PC-9 (cell line): ENCODE data around the gene ERN1. TPM values are rescaled to one million over a fixed set of nuclear protein-coding genes. Genes with fewer than 3 reads are reported as not detected.

ENCODE experiments used
- BruUV-seq: library from RNA; stranded (reverse); fragments of 400-500 nt; replicated peaks from 2 replicates; lab custom pipeline; 2021; lab: Mats Ljungman, UMichigan
- CTCF ChIA-PET: fragments of 300-600 bp; sonication (Branson Sonifier 250); formaldehyde crosslinking; loops from one replicate; lab custom pipeline; 2022; ENCODE audit warnings: antibody characterized with exemption; lab: Charles Lee
- POLR2A ChIA-PET: fragments of 300-600 bp; sonication (Branson Sonifier 250); formaldehyde crosslinking; loops from one replicate; lab custom pipeline; 2022; ENCODE audit warnings: antibody characterized with exemption; ENCODE audit not compliant: unreplicated experiment; lab: Charles Lee
- DNase-seq, 2 experiments: peaks; one replicate each; pipeline versions ENCODE4 v3.0.0 to v3.0.0-alpha.2; 2015 to 2022; ENCODE audit warnings: mixed read lengths in 1 of 2
- H2AFZ ChIP-seq: fragments of 200-600 bp; sonication (generic); 2 replicates; pipeline ENCODE4 v1.8.1; 2017; ENCODE audit warnings: antibody characterized with exemption
- H3F3A ChIP-seq: fragments of 200-600 bp; sonication (generic); 2 replicates; pipeline ENCODE4 v1.8.1; 2017; ENCODE audit warnings: antibody characterized with exemption, mild to moderate bottlenecking, low read depth; ENCODE audit not compliant: insufficient read depth
- H3K27ac ChIP-seq: fragments of 200-600 bp; sonication (generic); 2 replicates; pipeline ENCODE4 v1.6.1; 2016; ENCODE audit warnings: mixed run types
- H3K27me3 ChIP-seq: fragments of 200-600 bp; sonication (generic); 2 replicates; pipeline ENCODE4 v1.6.1; 2016; ENCODE audit warnings: low read depth, mixed run types; ENCODE audit not compliant: insufficient read depth
- H3K36me3 ChIP-seq: fragments of 200-600 bp; sonication (generic); 2 replicates; pipeline ENCODE4 v1.6.1; 2016; ENCODE audit warnings: low read depth, mixed run types
- H3K4me1 ChIP-seq: fragments of 200-600 bp; sonication (generic); replicated peaks from 2 replicates; pipeline ENCODE4 v1.6.1; 2016; ENCODE audit warnings: mixed run types; ENCODE audit not compliant: insufficient read depth
- H3K4me2 ChIP-seq: fragments of 200-600 bp; sonication (generic); 2 replicates; pipeline ENCODE4 v1.6.1; 2017; ENCODE audit warnings: mixed run types
- H3K4me3 ChIP-seq: fragments of 200-600 bp; sonication (generic); 2 replicates; pipeline ENCODE4 v1.6.1; 2016; ENCODE audit warnings: mixed run types
- H3K79me2 ChIP-seq: fragments of 200-600 bp; sonication (generic); 2 replicates; pipeline ENCODE4 v1.6.1; 2017; ENCODE audit warnings: low read depth, mixed run types
- H3K9me2 ChIP-seq: fragments of 200-600 bp; sonication (generic); 2 replicates; pipeline ENCODE4 v1.8.1; 2017; ENCODE audit warnings: mild to moderate bottlenecking; ENCODE audit not compliant: insufficient read depth
- H3K9me3 ChIP-seq: fragments of 200-600 bp; sonication (generic); 2 replicates; pipeline ENCODE4 v1.8.1; 2016; ENCODE audit warnings: low read depth; ENCODE audit not compliant: insufficient read depth
- H4K20me1 ChIP-seq: fragments of 200-600 bp; sonication (generic); 2 replicates; pipeline ENCODE4 v1.8.1; 2017; ENCODE audit not compliant: insufficient read depth
- EZH2 ChIP-seq: fragments of 200-600 bp; sonication (generic); IDR thresholded peaks from 2 replicates; pipeline ENCODE4 v1.8.0; 2017; ENCODE audit warnings: antibody characterized with exemption, low read depth
- intact Hi-C: fragments of 100-400 bp; cut with micrococcal nuclease; formaldehyde crosslinking; loops from one replicate; pipeline ENCODE4 v1.10.0; 2022; ENCODE audit not compliant: unreplicated experiment
- total RNA-seq: library from RNA; stranded (reverse); gene quantifications from 2 replicates; pipeline ENCODE4 v1.2.3, GENCODE V29; 2021
- TF ChIP-seq, protein P1 (sequence below): fragments of 200-600 bp; sonication (generic); conservative IDR thresholded peaks from 2 replicates; pipeline ENCODE4 v1.6.1; 2017; ENCODE audit warnings: mixed run types, antibody characterized with exemption, mild to moderate bottlenecking, moderate library complexity

ERN1 gene
- total RNA-seq, 1 experiment from 2014 or later: 9.2 TPM

GRCh38 chr17:64063766-64064224 lies 66.1 kb downstream of the ERN1 start:
- TF ChIP-seq, protein P1, sequence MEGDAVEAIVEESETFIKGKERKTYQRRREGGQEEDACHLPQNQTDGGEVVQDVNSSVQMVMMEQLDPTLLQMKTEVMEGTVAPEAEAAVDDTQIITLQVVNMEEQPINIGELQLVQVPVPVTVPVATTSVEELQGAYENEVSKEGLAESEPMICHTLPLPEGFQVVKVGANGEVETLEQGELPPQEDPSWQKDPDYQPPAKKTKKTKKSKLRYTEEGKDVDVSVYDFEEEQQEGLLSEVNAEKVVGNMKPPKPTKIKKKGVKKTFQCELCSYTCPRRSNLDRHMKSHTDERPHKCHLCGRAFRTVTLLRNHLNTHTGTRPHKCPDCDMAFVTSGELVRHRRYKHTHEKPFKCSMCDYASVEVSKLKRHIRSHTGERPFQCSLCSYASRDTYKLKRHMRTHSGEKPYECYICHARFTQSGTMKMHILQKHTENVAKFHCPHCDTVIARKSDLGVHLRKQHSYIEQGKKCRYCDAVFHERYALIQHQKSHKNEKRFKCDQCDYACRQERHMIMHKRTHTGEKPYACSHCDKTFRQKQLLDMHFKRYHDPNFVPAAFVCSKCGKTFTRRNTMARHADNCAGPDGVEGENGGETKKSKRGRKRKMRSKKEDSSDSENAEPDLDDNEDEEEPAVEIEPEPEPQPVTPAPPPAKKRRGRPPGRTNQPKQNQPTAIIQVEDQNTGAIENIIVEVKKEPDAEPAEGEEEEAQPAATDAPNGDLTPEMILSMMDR: peak; percentile 49
- no peak for TF ChIP-seq EZH2
- Histone ChIP-seq H3K79me2 (no peaks in the 10 kb centered on the region), H3K27ac (no peak overlapping the region), H3K27me3 (no peaks in the 10 kb centered on the region), H3K4me1 (peaks cover 28% of the 10 kb centered on the region), H3F3A (peaks cover 22% of the 10 kb centered on the region; the same call in 1 of the 2 replicates), H3K4me3 (no peak overlapping the region), H4K20me1 (no peaks in the 10 kb centered on the region), H3K9me3 (no peaks in the 10 kb centered on the region), H2AFZ (no peak overlapping the region), H3K36me3 (peaks cover 24% of the 10 kb centered on the region), H3K9me2 (no peaks in the 10 kb centered on the region), H3K4me2 (no peak overlapping the region)
- POLR2A ChIA-PET: interaction anchor here (0.5 kb wide), 1 partner anchor 380 kb away, joined by 6 read pairs; no protein-coding TSS in a partner anchor
- peak in 1 of 2 experiments; percentile 13 for DNase-seq
- CTCF ChIA-PET: interaction anchor here (0.6 to 1.8 kb wide), 3 partner anchors 70 to 442 kb away, joined by 3 to 14 read pairs (median 3); no protein-coding TSS in a partner anchor
- no TSS peak for BruUV-seq
- intact Hi-C loops: no loop called here

- Histone ChIP-seq H3K4me2 (no peak overlapping the region), H3K4me1 (peaks cover 35% of the 10 kb centered on the region), H3K27ac (no peak overlapping the region), H3K4me3 (no peak overlapping the region), H3F3A (peaks cover 29% of the 10 kb centered on the region), H3K9me2 (no peaks in the 10 kb centered on the region), H4K20me1 (no peaks in the 10 kb centered on the region), H3K36me3 (peaks cover 17% of the 10 kb centered on the region), H3K9me3 (no peaks in the 10 kb centered on the region), H3K27me3 (no peaks in the 10 kb centered on the region), H3K79me2 (no peaks in the 10 kb centered on the region), H2AFZ (no peak overlapping the region)
- no peak for TF ChIP-seq EZH2
- TF ChIP-seq, protein P1: no peak
- ChIA-PET POLR2A (no interaction called here), CTCF (interaction anchor here (0.6 to 1.8 kb wide), 2 partner anchors 71 to 441 kb away, joined by 3 to 14 read pairs; no protein-coding TSS in a partner anchor)
- no TSS peak for BruUV-seq
- intact Hi-C loops: no loop called here
- no peak for DNase-seq
These were observed 66.9 kb downstream of the ERN1 start for GRCh38 chr17:64063088-64063487.

DNA sequence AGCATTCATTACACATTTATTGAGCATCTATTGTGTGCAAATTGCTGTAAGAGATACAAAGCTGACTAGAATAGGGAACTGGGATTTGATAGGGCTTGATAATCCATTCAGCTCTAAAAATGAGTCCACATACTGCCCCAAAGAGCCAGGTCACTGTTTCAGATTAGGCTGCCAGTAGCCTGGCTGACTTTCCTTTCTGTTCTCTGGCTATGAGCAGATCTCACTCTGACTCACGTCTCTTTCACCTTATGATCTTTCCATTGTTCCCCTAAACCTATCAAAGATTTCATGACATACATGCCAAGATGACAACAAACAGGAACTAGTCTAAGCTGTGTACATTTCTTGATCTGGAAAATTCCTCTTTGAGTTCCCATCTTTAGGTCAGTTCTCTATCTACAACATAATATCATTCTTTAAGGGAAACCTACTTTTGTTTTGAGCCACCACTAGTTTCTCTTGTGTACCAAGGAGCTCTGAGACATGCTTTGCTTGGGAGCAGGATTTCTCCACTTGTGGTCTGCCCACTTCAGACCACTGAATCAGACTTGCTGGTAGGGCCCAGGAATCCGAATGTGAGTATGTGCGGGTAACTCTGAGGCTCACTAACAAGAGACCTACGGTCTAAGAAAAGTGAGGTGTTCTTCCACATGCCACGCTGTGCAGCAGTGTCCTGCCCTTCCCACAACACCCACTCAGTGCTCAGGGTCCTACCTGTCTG lies 68.6 kb downstream of the ERN1 start:
- H3K79me2 ChIP-seq: no peaks in the 10 kb centered on the region
- no peaks in the 10 kb centered on the region for H3K9me3 ChIP-seq
- TF ChIP-seq, protein P1: no peak
- no peak for TF ChIP-seq EZH2
- H3K4me3 ChIP-seq: no peak overlapping the region
- H2AFZ ChIP-seq: no peak overlapping the region
- H3K4me1 ChIP-seq: peaks cover 53% of the 10 kb centered on the region
- peak overlapping the region; percentile 11; the same call in 1 of the 2 replicates for H3K4me2 ChIP-seq
- H3K27me3 ChIP-seq: no peaks in the 10 kb centered on the region
- no TSS peak for BruUV-seq
- DNase-seq: peak in 1 of 2 experiments; percentile 72
- H3K9me2 ChIP-seq: no peaks in the 10 kb centered on the region
- H4K20me1 ChIP-seq: no peaks in the 10 kb centered on the region
- POLR2A ChIA-PET: no interaction called here
- peak overlapping the region; percentile 62 for H3K27ac ChIP-seq
- CTCF ChIA-PET: no interaction called here
- H3K36me3 ChIP-seq: peaks cover 10% of the 10 kb centered on the region
- H3F3A ChIP-seq: peaks cover 47% of the 10 kb centered on the region
- intact Hi-C loops: no loop called here
